Brain microvascular endothelial cell (primary cell): ENCODE data around the gene MTR.
"Not testable (repeated sequence)": the region's sequence is repeated elsewhere in the genome, so short reads cannot be mapped to it uniquely, and the experiment has no call there.

ENCODE experiments used
- DNase-seq: peaks from one replicate; pipeline ENCODE4 v3.0.0-alpha.2; 2020
- H3K27ac ChIP-seq: fragments of 250-450 bp; sonication (Bioruptor Pico); 2 replicates; pipeline ENCODE4 v1.5.1; 2020; ENCODE audit warnings: mild to moderate bottlenecking, moderate library complexity
- H3K27me3 ChIP-seq: fragments of 250-450 bp; sonication (Bioruptor Pico); replicated peaks from 2 replicates; pipeline ENCODE4 v1.5.1; 2020; ENCODE audit warnings: mild to moderate bottlenecking
- H3K36me3 ChIP-seq: fragments of 250-450 bp; sonication (Bioruptor Pico); replicated peaks from 2 replicates; pipeline ENCODE4 v1.5.1; 2020; ENCODE audit warnings: mild to moderate bottlenecking
- H3K4me3 ChIP-seq: 2 replicates; pipeline ENCODE4 v1.5.1; 2011; ENCODE audit warnings: low read depth, mild to moderate bottlenecking, control low read depth, low read length, moderate library complexity
- CTCF ChIP-seq: IDR thresholded peaks from 2 replicates; pipeline ENCODE4 v1.5.1; 2011; ENCODE audit warnings: low read depth, mild to moderate bottlenecking, moderate library complexity, low read length, control low read depth, inconsistent platforms; ENCODE audit errors: missing control alignments
- in situ Hi-C: cut with HindIII; loops from 2 replicates; pipeline ENCODE4 v1.10.0; 2017; ENCODE audit warnings: low sequenced_read_pairs, low pct_ligation_motif_present

MTR gene

GRCh38 chr1:236853921-236854604 is 59.0 kb downstream of the MTR start:
- peak overlapping the region; percentile 39 for H3K27ac ChIP-seq
- no peaks in the 10 kb centered on the region for H3K36me3 ChIP-seq
- H3K27me3 ChIP-seq, result no peaks in the 10 kb centered on the region
- DNase-seq, result peak; percentile 3
- no peak overlapping the region for H3K4me3 ChIP-seq
- TF ChIP-seq CTCF, result no peak
- in situ Hi-C loops, result no loop called here

GRCh38 chr1:236854605-236854983 is 59.5 kb downstream of the MTR start:
- in situ Hi-C loops, result no loop called here
- H3K36me3 ChIP-seq, result no peaks in the 10 kb centered on the region

GRCh38 chr1:236856649-236857048 is 61.6 kb downstream of the MTR start:
- DNase-seq, H3K27ac ChIP-seq, H3K4me3 ChIP-seq, H3K27me3 ChIP-seq, H3K36me3 ChIP-seq, in situ Hi-C loops: not testable (repeated sequence)

More at GRCh38 chr1:236854605-236854983, 59.5 kb downstream of the MTR start:
- no peak for TF ChIP-seq CTCF
- Histone ChIP-seq H3K27ac (peak overlapping the region; percentile 39), H3K4me3 (no peak overlapping the region), H3K27me3 (no peaks in the 10 kb centered on the region)
- peak; percentile 47 for DNase-seq

GRCh38 chr1:236858165-236858564 is 63.1 kb downstream of the MTR start:
- Histone ChIP-seq H3K4me3 (no peak overlapping the region), H3K36me3 (peaks cover 2% of the 10 kb centered on the region), H3K27ac (no peak overlapping the region), H3K27me3 (no peaks in the 10 kb centered on the region)
- TF ChIP-seq CTCF, result no peak
- no peak for DNase-seq
- in situ Hi-C loops, result no loop called here

GRCh38 chr1:236860101-236860500 is 65.0 kb downstream of the MTR start:
- in situ Hi-C loops, result no loop called here
- no peaks in the 10 kb centered on the region for H3K27me3 ChIP-seq
- no peak for TF ChIP-seq CTCF
- H3K27ac ChIP-seq, result no peak overlapping the region
- H3K4me3 ChIP-seq, result no peak overlapping the region
- no peak for DNase-seq
- H3K36me3 ChIP-seq, result peaks cover 2% of the 10 kb centered on the region

- DNase-seq, result no peak
- in situ Hi-C loops, result no loop called here
- no peak overlapping the region for H3K4me3 ChIP-seq
- H3K27me3 ChIP-seq, result no peaks in the 10 kb centered on the region
- no peak overlapping the region for H3K27ac ChIP-seq
- TF ChIP-seq CTCF, result no peak
- peaks cover 2% of the 10 kb centered on the region for H3K36me3 ChIP-seq
These were observed 65.6 kb downstream of the MTR start for GRCh38 chr1:236860674-236861073.
